RWPE2 (cell line): ENCODE measurements around the gene BIRC2.

Experiments
- ATAC-seq: fragments of 200-7000 bp; cut with Tn5 transposase; 3 replicates; pipeline ENCODE4 v1.9.1; 2021; ENCODE audit warnings: low read depth
- DNase-seq: peaks from one replicate; pipeline ENCODE4 v3.0.0-alpha.2; 2020; ENCODE audit warnings: low spot score
- H3K27ac ChIP-seq: fragments of 450-650 bp; 2 replicates; pipeline ENCODE4 v1.5.1; 2017; ENCODE audit warnings: mild to moderate bottlenecking; ENCODE audit not compliant: poor library complexity, severe bottlenecking
- H3K27me3 ChIP-seq: fragments of 250-450 bp; sonication (Bioruptor Pico); 2 replicates; pipeline ENCODE4 v1.5.1; 2021; ENCODE audit warnings: mild to moderate bottlenecking, moderate library complexity; ENCODE audit not compliant: insufficient read depth, poor library complexity, severe bottlenecking
- H3K36me3 ChIP-seq: fragments of 250-450 bp; sonication (Bioruptor Pico); 2 replicates; pipeline ENCODE4 v1.5.1; 2020; ENCODE audit warnings: low read depth, mild to moderate bottlenecking, moderate library complexity
- H3K4me1 ChIP-seq: fragments of 250-450 bp; sonication (Bioruptor Pico); 2 replicates; pipeline ENCODE4 v1.5.1; 2021; ENCODE audit warnings: mild to moderate bottlenecking, moderate library complexity; ENCODE audit not compliant: insufficient read depth, poor library complexity, severe bottlenecking
- H3K4me3 ChIP-seq: fragments of 250-450 bp; sonication (Bioruptor Pico); 2 replicates; pipeline ENCODE4 v1.5.1; 2021; ENCODE audit warnings: mild to moderate bottlenecking, moderate library complexity; ENCODE audit not compliant: severe bottlenecking
- H3K9me3 ChIP-seq: fragments of 250-450 bp; sonication (Bioruptor Pico); 2 replicates; pipeline ENCODE4 v1.5.1; 2021; ENCODE audit warnings: mild to moderate bottlenecking, moderate library complexity; ENCODE audit not compliant: severe bottlenecking
- TF ChIP-seq, protein P1 (sequence below): fragments of 450-650 bp; IDR thresholded peaks from one replicate; pipeline ENCODE4 v1.5.1; 2017; ENCODE audit warnings: mild to moderate bottlenecking, moderate library complexity; ENCODE audit not compliant: poor library complexity, severe bottlenecking

Gene BIRC2

DNA sequence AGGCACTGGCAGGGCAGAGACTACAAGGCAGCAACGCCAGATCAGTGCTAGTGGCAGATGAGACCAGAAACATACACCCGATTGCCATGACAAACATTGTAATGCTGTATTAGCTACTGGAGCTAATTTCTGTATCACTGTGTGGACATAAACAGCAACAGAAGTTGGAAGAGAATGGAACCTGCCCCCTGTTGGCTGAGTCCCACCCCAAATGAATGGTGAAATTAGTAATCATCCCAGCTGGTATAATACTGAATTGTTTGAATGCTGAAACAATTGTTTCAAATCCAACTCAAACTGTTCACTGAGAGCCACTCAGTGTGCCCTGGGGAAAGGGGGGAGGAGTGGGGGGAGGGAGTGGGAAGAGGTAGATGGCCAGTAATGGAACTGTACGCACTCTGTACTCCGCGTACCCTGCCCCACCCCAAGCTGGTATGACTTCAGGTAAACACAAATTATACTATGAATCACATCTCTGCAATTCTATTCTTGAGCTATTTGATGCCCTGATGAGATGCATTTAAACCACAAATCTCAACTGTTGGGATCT is 40.9 kb upstream of the BIRC2 start:
- Histone ChIP-seq H3K4me3 (no peak overlapping the region), H3K27ac (peak overlapping the region; percentile 100), H3K9me3 (peaks cover 13% of the 10 kb centered on the region), H3K4me1 (peaks cover 42% of the 10 kb centered on the region), H3K27me3 (no peaks in the 10 kb centered on the region), H3K36me3 (no peaks in the 10 kb centered on the region)
- DNase-seq (peak; percentile 97), ATAC-seq (peak; percentile 97)
- TF ChIP-seq, protein P1, sequence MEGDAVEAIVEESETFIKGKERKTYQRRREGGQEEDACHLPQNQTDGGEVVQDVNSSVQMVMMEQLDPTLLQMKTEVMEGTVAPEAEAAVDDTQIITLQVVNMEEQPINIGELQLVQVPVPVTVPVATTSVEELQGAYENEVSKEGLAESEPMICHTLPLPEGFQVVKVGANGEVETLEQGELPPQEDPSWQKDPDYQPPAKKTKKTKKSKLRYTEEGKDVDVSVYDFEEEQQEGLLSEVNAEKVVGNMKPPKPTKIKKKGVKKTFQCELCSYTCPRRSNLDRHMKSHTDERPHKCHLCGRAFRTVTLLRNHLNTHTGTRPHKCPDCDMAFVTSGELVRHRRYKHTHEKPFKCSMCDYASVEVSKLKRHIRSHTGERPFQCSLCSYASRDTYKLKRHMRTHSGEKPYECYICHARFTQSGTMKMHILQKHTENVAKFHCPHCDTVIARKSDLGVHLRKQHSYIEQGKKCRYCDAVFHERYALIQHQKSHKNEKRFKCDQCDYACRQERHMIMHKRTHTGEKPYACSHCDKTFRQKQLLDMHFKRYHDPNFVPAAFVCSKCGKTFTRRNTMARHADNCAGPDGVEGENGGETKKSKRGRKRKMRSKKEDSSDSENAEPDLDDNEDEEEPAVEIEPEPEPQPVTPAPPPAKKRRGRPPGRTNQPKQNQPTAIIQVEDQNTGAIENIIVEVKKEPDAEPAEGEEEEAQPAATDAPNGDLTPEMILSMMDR = peak; percentile 52

DNA sequence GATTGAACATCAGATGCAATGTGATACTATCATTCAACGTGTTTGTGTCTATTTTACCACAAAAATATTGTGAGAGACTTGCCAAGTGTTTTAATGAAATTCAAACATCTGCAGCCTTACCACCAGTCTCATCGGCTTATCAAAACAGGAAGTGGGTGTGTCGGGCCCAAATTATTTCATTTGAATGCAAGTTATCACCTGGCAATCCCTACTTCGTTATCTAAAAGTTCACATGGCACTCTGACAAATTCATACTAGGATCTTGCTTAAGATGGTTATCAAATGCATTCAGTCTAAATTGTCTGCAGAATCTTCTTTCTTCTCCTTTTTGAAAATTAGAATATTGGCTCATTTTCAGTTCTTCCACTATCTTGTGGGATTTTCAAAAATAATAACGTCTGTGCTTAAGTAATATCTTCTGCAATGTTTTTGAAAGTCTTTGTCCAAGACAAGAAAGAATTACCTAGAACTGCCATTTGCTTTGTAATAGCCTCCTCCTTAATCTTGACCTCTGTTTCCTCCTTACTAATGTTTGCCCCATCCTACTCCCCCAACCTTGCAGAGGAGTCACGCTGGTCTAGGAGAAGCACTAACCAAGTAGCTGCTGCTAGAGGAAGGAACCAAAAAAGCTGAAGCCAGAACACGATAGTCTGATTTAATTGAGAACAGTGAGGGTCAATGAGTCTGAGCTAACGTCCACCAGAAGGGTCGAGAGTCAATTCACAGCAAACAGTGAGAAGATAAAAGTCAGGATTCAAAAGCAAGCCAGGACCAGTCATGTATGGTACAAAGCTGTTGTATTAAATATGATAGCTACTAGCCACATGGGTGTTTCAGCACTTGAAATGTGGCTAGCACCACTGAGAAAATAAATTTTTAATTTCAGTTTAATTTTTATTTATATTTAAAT is 39.9 kb upstream of the BIRC2 start:
- Histone ChIP-seq H3K27ac (peak overlapping the region; percentile 100), H3K9me3 (peaks cover 9% of the 10 kb centered on the region), H3K27me3 (no peaks in the 10 kb centered on the region), H3K4me1 (peaks cover 42% of the 10 kb centered on the region), H3K36me3 (no peaks in the 10 kb centered on the region), H3K4me3 (no peak overlapping the region)
- ATAC-seq = peak; percentile 5; the same call in 2 of the 3 replicates
- TF ChIP-seq, protein P1 = no peak
- DNase-seq = no peak

DNA sequence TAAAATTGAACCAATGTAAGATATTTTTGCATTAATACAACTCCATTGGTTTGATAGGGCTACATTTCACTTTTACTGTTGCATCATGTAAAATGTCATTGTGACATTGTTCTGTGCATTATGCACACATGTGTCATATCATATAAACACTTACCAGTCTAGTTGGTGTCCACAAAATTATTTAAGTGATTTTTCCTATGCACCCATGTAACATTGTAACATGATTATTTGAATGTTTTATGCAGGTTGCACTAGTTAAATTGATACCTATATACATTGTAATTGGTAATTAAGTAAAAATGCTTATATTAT is 39.3 kb upstream of the BIRC2 start:
- no peak for DNase-seq
- no peak overlapping the region for H3K4me3 ChIP-seq
- H3K27me3 ChIP-seq = no peaks in the 10 kb centered on the region
- peak overlapping the region; percentile 100 for H3K27ac ChIP-seq
- ATAC-seq = no peak
- no peaks in the 10 kb centered on the region for H3K36me3 ChIP-seq
- peaks cover 47% of the 10 kb centered on the region for H3K4me1 ChIP-seq
- peaks cover 8% of the 10 kb centered on the region for H3K9me3 ChIP-seq
- TF ChIP-seq, protein P1 = no peak

DNA sequence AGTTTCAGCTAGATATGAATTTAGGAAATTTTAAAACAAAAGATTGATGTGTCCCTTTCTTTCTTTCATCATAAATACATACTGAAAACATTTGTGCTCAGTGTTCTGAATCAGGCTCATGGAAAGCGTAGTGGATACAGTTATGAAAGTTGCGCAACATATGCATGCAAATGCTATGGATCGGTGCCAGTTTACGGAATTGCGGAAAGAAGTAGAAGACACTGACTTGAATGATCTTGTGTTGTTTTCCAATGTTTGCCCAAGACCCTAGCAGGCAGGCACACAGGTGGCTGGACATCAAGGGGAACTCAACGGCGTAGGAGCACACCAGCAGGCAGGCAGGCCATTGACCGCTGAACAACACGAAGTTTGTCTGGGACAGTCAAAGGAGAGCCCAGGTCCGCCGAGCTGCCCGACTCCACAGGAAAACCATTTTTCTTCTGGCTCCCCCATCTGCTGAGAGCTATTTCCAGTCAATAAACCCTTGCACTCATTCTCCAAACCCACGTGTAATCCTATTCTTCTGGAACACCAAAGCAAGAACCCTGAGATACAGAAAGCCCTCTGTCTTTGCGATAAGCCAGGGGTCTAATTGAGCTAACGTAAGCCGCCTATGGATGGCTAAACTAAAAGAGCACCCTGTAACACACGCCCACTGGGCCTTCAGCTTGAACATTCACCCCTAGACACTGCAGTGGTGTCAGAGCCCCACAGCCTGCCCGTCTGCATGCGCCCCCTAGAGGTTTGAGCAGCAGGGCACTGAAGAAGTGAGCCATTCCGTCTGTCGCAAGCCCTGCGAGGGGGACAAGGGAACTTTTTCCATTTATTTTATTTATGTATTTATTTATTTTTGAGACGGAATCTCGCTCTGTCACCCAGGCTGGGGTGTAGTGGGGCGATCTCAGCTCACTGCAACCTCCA is 37.1 kb upstream of the BIRC2 start:
- Histone ChIP-seq H3K27ac (peak overlapping the region; percentile 100), H3K9me3 (no peaks in the 10 kb centered on the region), H3K27me3 (no peaks in the 10 kb centered on the region), H3K36me3 (no peaks in the 10 kb centered on the region), H3K4me3 (no peak overlapping the region), H3K4me1 (peaks cover 52% of the 10 kb centered on the region)
- ATAC-seq = no peak
- TF ChIP-seq, protein P1 = no peak
- no peak for DNase-seq
